Thoracic aorta (tissue), 2 donors: Measurements from ENCODE around the gene DYRK1A. TPM values are rescaled to one million over a fixed set of nuclear protein-coding genes. Genes with fewer than 3 reads are reported as not detected.
A peak's percentile ranks its signal among the peaks of the same experiment; 100 is the strongest.

ENCODE experiments used
- ATAC-seq: fragments of 150-250 bp; one replicate; pipeline ENCODE4 v1.8.0; 2017; ENCODE audit warnings: low read depth; ENCODE audit not compliant: insufficient number of reproducible peaks, low FRiP score
- DNase-seq: peaks from one replicate; pipeline ENCODE4 v3.0.0-alpha.2; 2020; ENCODE audit warnings: low spot score
- H3K27ac ChIP-seq, 2 donors: fragments of 200-600 bp; sonication (generic); 1 replicate in 1 of 2; 2 replicates in 1 of 2; pipeline ENCODE4 v1.5.1; 2016; ENCODE audit warnings: mild to moderate bottlenecking in 2 of 2, moderate library complexity in 2 of 2
- H3K27me3 ChIP-seq: fragments of 200-600 bp; sonication (generic); replicated peaks from 2 replicates; pipeline ENCODE4 v1.6.0; 2016; ENCODE audit warnings: mild to moderate bottlenecking; ENCODE audit not compliant: insufficient read depth
- H3K36me3 ChIP-seq: fragments of 200-600 bp; sonication (generic); one replicate; pipeline ENCODE4 v1.5.1; 2016
- H3K4me1 ChIP-seq, 2 donors: fragments of 200-600 bp; sonication (generic); 1 replicate in 1 of 2; 2 replicates in 1 of 2; pipeline versions ENCODE4 v1.5.1 to v1.6.0; 2016; ENCODE audit warnings: low read depth in 2 of 2, mild to moderate bottlenecking in 1 of 2; ENCODE audit not compliant: control insufficient read depth in 1 of 2
- H3K4me3 ChIP-seq: fragments of 200-600 bp; sonication (generic); 2 replicates; pipeline ENCODE4 v1.5.1; 2016; ENCODE audit warnings: mild to moderate bottlenecking
- H3K9me3 ChIP-seq: fragments of 200-600 bp; sonication (generic); 2 replicates; pipeline ENCODE4 v1.5.1; 2016
- total RNA-seq, 2 donors: library from RNA; depleted of rRNA; stranded (reverse); fragments of >200 nt; gene quantifications; one replicate each; pipeline versions ENCODE4 v1.1.0 to v1.2.3, GENCODE V29; 2016
- TF ChIP-seq, protein P1 (sequence below): fragments of 200-600 bp; sonication (generic); IDR thresholded peaks from one replicate; pipeline ENCODE4 v1.5.1; 2019; ENCODE audit warnings: antibody characterized with exemption

Gene DYRK1A
- total RNA-seq, 2 donors from 2014 or later, result 77.2 to 93.8 TPM

DNA sequence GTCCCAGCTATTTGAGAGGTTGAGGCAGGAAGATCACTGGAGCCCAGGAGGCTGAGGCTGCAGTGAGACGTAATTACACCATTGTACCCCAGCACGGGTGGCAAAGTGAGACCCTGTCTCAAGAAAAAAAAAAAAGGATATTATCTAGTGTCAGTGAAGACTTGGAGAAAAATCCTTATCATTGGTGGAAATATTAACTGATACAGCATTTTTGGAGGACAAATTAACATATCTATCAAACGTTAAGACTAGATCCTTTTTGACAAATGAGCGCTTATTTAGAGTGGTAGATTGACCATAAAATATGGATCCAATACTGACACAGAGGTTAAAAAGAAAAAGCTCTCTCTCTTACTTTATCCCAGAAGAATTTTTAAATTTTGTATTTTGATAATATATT, 35.2 kb upstream of the DYRK1A start:
- ATAC-seq (no peak), DNase-seq (no peak)
- Histone ChIP-seq H3K27me3 (no peaks in the 10 kb centered on the region), H3K9me3 (no peaks in the 10 kb centered on the region), H3K4me1 (no peaks in the 10 kb centered on the region), H3K36me3 (no peaks in the 10 kb centered on the region), H3K4me3 (no peak overlapping the region), H3K27ac (no peak overlapping the region)
- TF ChIP-seq, protein P1, sequence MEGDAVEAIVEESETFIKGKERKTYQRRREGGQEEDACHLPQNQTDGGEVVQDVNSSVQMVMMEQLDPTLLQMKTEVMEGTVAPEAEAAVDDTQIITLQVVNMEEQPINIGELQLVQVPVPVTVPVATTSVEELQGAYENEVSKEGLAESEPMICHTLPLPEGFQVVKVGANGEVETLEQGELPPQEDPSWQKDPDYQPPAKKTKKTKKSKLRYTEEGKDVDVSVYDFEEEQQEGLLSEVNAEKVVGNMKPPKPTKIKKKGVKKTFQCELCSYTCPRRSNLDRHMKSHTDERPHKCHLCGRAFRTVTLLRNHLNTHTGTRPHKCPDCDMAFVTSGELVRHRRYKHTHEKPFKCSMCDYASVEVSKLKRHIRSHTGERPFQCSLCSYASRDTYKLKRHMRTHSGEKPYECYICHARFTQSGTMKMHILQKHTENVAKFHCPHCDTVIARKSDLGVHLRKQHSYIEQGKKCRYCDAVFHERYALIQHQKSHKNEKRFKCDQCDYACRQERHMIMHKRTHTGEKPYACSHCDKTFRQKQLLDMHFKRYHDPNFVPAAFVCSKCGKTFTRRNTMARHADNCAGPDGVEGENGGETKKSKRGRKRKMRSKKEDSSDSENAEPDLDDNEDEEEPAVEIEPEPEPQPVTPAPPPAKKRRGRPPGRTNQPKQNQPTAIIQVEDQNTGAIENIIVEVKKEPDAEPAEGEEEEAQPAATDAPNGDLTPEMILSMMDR, result no peak

DNA sequence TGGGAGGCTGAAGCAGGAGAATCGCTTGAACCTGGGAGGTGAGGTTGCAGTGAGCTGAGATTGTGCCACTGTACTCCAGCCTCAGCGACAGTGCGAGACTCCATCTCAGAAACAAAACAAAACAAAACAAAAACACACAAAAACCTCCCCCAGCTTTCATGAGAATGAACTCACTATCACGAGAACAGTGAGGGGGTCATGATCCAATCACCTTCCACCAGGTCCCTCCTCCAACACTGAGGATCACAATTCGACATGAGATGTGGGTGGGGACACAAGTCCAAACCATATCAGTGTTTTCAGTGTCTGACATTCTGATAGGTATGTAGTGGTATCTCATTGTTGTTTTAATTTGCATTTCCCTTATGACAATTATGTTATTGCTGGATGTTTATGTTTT, 31.5 kb upstream of the DYRK1A start:
- H3K36me3 ChIP-seq, result no peaks in the 10 kb centered on the region
- H3K4me1 ChIP-seq, result peaks cover 7 to 19% of the 10 kb centered on the region in 2 donors
- TF ChIP-seq, protein P1, result no peak
- H3K9me3 ChIP-seq, result no peaks in the 10 kb centered on the region
- H3K4me3 ChIP-seq, result no peak overlapping the region
- H3K27me3 ChIP-seq, result no peaks in the 10 kb centered on the region
- no peak for ATAC-seq
- DNase-seq, result no peak
- H3K27ac ChIP-seq, result no peak overlapping the region

DNA sequence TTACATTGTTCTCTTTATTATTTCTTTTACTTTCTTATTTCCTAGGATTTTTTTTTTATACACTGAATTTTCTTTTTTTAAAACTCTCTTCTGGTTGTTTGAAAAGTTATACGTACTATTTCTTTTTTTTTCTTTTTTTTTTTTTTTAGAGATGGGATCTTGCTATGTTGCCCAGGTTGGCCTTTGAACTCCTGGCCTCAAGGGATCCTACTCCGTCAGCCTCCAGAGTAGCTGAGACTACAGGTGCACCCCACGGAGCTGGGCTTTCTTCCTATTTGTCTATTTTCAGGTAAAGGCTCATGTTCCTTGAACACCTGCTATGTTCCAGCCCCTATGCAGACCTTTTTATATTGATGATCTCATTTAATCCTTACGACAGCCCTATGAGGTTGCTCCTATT, 29.4 kb upstream of the DYRK1A start:
- Histone ChIP-seq H3K4me1 (peaks cover 7 to 19% of the 10 kb centered on the region in 2 donors), H3K27me3 (no peaks in the 10 kb centered on the region), H3K36me3 (no peaks in the 10 kb centered on the region), H3K4me3 (no peak overlapping the region), H3K9me3 (no peaks in the 10 kb centered on the region), H3K27ac (peak overlapping the region in 1 of 2 donors; percentile 91)
- DNase-seq, result no peak
- ATAC-seq, result no peak
- TF ChIP-seq, protein P1, result no peak

DNA sequence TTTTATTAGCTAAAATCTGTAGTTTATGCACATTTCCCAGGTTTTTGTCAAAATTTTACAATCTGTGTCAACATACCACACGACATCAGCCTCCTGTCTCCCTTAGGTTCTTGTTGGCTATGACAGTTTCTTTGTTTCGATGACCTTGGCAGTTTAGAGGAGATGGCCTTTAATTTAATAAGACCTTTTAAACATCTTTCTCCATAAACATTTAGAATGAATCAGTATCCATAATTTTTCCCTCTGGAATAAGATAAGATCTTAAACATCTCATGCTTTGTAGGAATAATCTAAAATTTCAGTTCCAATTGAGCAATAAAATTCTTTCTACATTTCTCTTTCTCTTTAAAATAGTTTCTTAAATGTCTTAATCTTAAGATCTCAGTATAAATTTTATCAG, 28.7 kb upstream of the DYRK1A start:
- Histone ChIP-seq H3K27me3 (no peaks in the 10 kb centered on the region), H3K4me3 (no peak overlapping the region), H3K36me3 (no peaks in the 10 kb centered on the region), H3K9me3 (no peaks in the 10 kb centered on the region), H3K4me1 (peaks cover 7 to 19% of the 10 kb centered on the region in 2 donors), H3K27ac (peak overlapping the region; percentile 84 to 91)
- no peak for DNase-seq
- ATAC-seq, result no peak
- TF ChIP-seq, protein P1, result no peak

DNA sequence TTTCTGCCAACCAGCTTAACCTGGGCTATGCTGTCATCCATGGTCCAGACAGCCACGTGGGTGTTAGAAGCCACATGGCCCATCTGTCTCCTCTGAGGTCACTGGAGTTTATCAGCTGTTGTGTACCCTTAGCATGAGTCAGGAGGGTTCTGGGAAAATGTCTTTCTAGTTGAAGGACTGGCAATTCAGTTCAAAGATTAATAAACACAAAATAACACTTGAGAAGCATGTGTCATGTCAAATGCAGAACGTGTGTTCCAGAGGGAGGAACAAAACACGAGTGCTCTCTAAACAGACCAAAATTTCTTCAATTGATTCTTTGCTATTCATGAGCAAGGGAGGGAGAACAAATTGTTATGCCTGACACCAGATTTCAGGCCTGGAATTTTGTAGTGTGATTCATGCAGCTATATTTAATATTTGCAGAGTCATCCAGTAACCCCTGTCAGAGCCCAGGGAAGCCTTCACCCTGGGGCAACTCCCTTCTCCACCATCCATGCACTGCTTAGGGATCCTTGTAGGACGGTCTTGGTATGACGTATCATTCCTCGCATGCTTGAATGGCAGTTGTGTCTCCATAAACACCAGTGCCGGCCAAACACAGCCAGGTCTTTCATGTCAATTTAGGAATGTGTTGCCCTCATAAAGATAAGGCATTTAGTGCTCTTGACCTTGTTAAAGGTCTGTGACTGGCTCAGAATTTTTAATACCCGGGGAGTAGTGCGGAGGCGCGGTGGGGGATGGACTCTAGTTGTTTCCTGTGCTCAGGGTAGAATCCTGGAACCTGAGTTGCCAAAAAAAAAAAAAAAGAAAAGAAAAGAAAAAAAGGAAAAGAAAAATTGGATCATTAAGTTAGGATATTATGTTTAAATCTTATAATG, 27.7 kb upstream of the DYRK1A start:
- DNase-seq (peak; percentile 26), ATAC-seq (peak; percentile 95)
- Histone ChIP-seq H3K27ac (peak overlapping the region; percentile 84 to 91), H3K9me3 (no peaks in the 10 kb centered on the region), H3K36me3 (no peaks in the 10 kb centered on the region), H3K4me3 (peak overlapping the region; percentile 37), H3K4me1 (peaks cover 7 to 19% of the 10 kb centered on the region in 2 donors), H3K27me3 (no peaks in the 10 kb centered on the region)
- TF ChIP-seq, protein P1, result no peak
